ENCODE measurements around the gene GINS3.
A peak's percentile ranks its signal among the peaks of the same experiment; 100 is the strongest.

Gene GINS3

DNA sequence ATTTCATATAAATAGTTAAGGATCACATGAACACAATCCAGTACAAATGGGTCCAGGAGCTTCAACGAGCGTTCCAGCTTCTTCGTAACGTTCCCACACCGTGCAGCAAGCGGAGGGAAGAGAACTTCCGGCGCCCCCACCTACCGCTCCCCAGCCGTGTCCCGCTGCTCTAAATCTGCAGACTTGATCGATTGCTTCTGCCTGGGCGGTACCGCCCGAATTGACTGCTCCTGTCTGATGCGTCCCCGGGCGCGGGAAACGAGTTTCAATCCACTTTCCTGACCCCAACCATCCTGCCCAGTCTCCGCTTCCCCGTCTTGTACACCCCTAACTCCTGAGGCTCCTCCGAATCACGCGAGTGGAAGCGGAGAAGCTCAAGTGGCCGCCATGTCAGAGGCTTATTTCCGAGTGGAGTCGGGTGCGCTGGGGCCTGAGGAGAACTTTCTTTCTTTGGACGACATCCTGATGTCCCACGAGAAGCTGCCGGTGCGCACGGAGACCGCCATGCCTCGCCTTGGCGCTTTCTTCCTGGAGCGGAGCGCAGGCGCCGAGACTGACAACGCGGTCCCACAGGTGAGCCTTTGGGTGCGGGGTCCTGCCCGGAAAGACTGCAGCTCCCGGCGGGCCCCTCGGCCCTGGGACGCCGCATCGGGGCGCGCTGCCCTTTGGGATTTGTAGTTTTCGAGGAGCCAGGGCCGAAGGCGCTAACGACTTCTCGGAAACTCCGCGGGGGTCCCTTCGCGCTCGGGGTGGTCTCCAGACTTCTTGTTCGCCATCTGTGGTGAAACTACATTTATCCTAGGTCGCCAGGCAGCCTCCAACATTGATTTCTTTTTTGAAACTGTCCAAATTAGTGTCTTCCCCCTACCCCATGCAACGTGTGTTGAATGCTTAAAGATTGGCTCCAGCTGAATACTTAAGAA lies at the start of gene GINS3:
Gene GINS3, plus strand, starts transcription at position 257 of the 923 bp plus-strand sequence. Its CDS starts 131 bp downstream, at position 388.
- peak; percentile 88 to 89 for DNase-seq

- DNase-seq: no peak
These were observed 48.7 kb upstream of the GINS3 start for GRCh38 chr16:58343562-58343961.

GRCh38 chr16:58345574-58346354 lies 46.5 kb upstream of the GINS3 start:
- DNase-seq: no peak

- DNase-seq: no peak
These were observed 45.4 kb upstream of the GINS3 start for GRCh38 chr16:58346831-58347371.

GRCh38 chr16:58348986-58349385 lies 43.3 kb upstream of the GINS3 start:
- no peak for DNase-seq

DNA sequence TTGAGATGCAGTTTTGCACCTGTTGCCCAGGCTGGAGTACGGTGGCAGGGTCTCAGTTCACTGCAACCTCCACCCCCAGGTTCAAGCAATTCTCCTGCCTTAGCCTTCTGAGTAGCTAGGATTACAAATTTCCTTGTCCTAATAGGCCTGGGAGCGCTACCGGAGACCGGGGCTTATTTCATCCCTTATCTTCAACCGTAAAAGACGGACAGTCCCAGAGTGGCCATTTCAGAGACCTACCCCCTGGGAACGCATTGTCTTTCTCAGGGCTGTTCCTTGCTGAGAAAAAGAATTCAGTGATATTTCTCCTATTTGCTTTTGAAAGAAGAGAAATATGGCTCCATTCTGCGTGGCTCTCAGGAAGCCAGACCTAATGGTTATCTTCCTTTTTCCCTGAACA lies 39.6 kb upstream of the GINS3 start:
- no peak for DNase-seq

- DNase-seq: no peak
These were observed 32.1 kb upstream of the GINS3 start for GRCh38 chr16:58360041-58360634.

GRCh38 chr16:58361726-58362125 lies 30.5 kb upstream of the GINS3 start:
- DNase-seq: no peak

- no peak for DNase-seq
These were observed 28.4 kb upstream of the GINS3 start for GRCh38 chr16:58363746-58364393.

DNA sequence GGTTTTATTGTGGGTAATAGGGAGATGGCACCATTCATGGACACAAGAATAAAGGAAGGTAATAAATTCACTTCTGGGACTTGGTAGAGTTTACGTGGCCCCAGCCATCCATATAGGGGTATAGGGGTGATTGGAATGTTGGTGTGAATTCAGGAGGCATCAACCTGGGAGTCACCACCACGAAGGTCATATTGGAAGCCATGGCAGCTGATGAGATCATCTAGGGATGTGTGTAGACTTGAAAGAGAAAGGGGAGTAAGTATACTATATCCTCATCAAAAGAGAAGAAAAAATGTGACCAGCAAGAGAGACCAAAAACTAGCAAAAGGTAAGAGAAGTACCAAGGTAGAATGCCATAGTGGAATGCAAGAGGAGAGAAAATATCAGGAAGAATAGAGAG lies 26.6 kb upstream of the GINS3 start:
- no peak for DNase-seq

GRCh38 chr16:58366247-58367031 lies 25.8 kb upstream of the GINS3 start:
- DNase-seq: no peak

DNA sequence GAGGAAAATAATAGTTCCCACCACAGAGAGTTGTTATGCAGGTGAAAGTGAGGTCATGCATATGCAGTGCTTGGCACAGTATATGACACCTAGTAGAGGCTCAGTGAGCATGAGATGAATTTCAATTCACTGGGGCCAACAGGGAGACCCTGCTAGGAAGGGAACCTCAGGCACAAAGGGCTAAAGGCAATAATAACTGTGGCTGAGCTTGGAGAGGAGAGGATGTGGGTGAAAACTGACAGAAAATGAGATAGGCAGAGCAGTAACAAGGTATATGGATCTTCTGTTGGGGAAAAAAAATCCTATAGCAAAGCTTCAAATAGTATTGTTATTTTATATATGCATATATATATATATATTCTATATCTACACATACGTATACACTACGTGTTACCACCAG lies 25.0 kb upstream of the GINS3 start:
- DNase-seq: no peak

- no peak for DNase-seq
These were observed 20.4 kb upstream of the GINS3 start for GRCh38 chr16:58371841-58372240.

DNA sequence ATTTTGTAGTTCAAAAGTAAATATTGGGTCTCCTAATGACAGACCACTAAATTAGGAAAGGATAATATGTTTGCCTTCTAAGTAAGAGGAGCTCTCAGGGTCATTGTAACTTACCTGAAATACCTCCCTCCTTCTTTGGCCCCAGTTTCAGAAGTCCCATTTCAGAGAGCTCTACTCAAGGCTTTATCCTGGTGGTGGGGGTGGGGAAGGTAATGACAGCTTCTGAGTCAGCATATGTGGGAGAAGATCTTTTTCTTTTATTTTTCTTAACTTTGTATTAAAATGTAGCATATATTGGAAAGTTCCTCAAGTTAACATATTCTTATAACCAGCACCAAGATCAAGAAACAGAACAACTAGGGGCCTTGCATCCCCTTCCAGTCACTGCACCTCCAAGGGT lies 16.9 kb upstream of the GINS3 start:
- no peak for DNase-seq

DNA sequence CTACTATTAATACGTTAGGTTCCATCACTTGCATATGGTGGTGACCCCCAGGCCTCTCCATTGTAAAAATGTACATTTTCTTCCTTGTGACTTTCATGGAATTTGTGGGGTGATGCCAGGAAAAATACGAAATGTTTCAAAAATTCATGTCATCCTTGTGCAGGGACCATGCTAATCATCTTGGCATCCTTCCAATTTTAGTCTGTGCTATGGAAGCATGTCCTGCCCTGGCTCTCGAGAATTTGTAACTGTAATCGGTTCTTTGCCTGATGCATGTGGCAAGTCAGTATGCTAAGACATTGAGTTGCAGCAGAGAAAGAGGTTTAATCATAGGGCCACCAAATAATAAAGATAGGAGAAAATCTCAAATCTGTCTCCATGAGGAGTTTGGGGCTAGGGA lies 14.3 kb upstream of the GINS3 start:
- DNase-seq: no peak

DNA sequence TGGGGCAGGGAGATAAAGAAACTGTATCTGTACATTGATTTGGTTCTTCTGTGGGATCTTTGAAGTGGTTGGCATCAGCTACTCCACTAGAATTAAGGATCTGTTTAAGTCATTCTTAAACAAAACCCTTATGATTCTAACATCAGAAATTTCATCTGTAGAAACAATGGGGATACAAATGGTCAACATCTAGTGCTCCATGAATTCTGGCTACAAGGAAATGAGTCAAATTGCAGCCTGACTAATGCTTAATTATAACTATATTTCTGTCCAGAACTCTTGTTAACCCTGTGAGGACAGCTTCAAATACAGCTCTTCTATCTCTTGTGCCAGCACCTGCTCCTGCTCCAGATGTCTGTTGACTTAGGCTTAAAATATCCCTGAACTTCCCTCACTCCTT lies 13.9 kb upstream of the GINS3 start:
- DNase-seq: no peak

DNA sequence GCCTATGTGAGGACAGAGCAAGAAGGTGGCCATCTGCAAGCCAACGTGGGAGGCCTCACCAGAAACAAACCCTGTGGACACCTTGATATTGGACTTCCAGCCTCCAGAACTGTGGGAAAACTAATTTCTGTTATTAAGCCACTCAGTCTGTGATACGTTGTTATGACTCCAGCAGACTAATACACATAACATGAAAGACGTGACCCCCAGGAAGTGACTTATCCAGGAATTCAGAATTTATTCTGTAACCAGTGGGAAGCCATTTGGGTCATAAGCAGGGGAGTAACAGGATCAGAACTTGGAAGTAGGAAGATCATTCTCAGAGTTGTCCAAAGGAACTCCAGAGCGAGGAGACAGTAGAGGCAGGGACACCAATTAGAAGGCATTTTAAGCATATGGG lies 12.5 kb upstream of the GINS3 start:
- DNase-seq: no peak

- DNase-seq: no peak
These were observed 10.6 kb upstream of the GINS3 start for GRCh38 chr16:58381661-58382060.

GRCh38 chr16:58384437-58385055 lies 7.7 kb upstream of the GINS3 start:
- no peak for DNase-seq

DNA sequence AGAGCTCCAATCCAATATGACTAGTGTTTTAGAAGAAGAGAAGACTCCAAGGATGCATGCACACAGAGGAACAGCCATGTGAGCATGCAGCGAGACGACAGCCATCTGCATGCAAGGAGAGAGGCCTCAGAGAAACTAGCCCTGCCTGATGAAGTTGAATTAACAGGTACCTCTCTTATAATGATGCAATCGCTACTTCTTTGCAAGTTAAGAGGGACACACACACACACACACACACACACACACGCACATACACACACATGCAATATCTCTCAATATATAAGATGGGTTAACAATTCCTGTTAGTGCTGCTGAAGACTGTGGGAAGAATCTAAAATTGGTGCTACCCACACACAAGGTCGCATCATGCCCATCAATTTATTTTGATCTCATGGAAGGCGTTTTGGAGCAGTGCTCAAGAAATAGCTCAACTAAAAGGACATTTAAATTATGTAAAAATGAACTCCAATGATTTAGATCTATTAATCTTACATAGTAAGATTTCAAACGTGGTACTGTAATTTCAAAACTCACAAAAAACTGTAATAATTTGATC lies 7.0 kb upstream of the GINS3 start:
- DNase-seq: no peak

DNA sequence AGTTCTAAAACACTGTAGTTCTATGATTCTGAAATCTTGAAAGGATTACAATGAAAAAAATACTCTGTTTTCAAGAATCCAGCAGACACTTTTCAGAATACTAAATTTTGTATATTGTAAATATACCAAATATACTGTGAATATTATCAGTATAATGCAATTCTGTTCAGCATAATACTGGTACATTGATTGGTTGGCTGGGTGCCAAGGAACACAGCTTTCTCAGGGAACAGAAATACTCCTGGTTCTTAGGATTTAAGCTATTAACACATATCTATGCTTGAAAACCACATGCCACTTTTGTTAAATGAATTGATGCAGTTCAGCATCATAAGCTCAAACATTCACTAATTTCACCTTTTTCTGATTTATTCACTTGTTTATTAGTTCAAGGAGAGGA lies 2.5 kb upstream of the GINS3 start:
- DNase-seq: no peak
